T-helper 1 cell treated with Interleukin-12 subunit alpha and Interleukin-12 subunit beta and Interleukin-4 antibody, amounts not matched to agents 30 ng/mL and 1 ng/mL, for 36 hours (primary cell): Measurements from ENCODE around the gene KMT5C. TPM values are rescaled to one million over a fixed set of nuclear protein-coding genes. Genes with fewer than 3 reads are reported as not detected.

Experiments used
- intact Hi-C: fragments of 100-400 bp; cut with micrococcal nuclease; formaldehyde crosslinking; loops from one replicate; pipeline ENCODE4 v1.15.1; 2024
- total RNA-seq: library from RNA; stranded (reverse); gene quantifications from 2 replicates; pipeline ENCODE4 v1.2.3, GENCODE V29; 2022

KMT5C gene
- total RNA-seq, 1 donor from 2014 or later: 15.4 TPM

DNA sequence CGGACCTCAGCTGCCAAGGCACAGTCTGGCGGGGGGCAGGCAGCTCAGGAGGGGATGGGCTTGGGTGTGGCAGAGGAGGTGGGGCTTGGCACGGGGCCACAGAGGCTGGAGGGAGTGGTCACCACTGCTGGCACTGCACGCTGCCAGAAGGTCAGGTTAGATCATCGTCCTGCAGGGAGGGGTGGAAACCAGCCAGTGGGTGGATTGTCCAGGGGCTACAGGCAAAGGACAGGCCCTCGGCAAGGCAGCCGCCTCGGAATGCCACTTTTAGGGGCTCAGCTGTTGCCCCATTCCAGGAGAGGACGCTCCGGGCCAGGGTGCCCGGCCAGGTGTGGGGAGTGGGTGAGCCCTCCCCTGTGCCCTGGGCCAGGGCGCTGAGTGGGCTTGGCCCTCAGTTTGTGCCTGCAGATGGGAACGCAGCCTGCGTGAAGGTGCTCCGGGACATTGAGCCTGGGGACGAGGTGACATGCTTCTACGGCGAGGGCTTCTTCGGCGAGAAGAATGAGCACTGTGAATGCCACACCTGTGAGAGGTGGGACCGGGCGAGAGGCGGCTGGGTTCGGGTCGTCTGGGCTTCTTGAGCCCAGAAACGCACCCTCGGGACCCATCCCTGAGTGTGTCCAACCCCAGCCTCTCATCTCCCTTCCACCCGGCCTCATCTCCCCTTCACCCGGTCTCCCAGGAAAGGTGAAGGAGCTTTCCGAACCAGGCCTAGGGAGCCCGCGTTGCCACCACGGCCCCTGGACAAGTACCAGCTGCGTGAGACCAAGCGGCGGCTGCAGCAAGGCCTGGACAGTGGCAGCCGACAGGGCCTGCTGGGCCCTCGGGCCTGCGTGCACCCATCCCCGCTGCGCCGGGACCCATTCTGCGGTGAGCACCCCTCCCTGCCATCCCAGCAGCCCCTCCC is 6.4 kb downstream of the KMT5C start:
- intact Hi-C loops: no loop called here

- intact Hi-C loops: no loop called here
Measured at GRCh38 chr19:55346725-55347441, 7.2 kb downstream of the KMT5C start.

DNA sequence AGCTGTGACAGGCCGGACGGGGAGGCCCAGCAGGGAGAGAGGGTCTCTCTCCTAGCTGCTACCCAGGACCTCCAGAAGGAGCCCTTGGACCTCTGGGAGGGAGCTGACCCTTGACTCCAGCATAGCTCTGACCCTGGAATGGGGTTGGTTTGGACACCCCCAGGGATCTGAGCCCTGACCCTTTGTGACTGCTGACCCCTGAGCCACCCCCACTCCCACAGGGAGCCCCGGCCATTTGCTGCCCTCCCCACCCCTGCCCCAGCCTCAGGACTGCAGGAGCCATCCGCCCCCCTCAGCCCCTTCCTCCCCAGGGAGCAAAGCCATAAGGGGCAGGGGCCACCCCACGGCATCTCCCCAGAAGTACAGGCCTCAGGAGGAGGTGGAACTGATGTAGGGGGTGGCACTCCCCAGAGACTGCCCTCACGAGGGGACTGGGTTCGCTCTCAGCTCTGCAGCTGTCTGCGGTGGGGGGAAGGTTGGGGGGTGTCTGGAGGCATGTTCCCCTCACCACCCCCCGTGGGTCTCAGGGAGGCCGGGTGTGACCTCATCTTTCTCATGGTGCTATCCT is 7.8 kb downstream of the KMT5C start:
- intact Hi-C loops: no loop called here

DNA sequence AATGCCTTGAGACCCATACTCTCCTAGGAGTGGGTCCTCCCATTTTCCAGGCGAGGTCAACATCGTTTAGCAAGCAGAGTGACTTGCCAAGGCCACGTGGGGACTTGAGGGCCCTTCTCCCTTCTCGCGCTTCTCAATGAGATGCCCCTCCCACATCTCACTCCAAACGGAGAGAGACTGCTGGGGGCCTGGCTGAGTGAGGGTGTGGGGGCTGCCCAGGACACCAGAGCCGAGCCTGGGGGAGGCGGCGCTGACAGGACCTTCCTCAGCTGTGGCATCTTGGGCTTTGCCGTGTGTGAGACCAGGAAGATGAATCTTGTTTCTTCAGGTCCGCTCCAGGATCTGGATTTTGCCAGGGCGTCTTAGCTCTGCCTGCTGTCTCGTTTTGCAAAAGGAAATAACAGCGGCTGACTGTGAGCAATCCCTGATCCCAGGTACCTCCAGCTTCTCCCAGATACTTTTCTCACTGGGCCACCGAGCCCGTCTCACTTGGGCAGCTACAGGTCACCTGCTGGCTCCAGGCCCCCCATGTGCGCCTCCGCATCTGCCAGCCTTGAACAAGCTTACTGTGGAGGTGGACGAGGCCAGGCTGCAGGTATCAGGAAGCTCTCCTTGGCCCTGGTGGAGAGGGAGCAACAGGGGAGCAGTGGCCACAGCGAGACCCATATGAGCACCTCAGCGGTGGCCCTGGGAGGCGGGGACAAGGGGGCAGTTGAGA is 8.8 kb downstream of the KMT5C start:
- intact Hi-C loops: no loop called here

- intact Hi-C loops: loop anchor here (5.0 kb wide), 1 partner anchor 268 kb away; no protein-coding TSS in a partner anchor
Measured at GRCh38 chr19:55350620-55351315, 11.1 kb downstream of the KMT5C start.

DNA sequence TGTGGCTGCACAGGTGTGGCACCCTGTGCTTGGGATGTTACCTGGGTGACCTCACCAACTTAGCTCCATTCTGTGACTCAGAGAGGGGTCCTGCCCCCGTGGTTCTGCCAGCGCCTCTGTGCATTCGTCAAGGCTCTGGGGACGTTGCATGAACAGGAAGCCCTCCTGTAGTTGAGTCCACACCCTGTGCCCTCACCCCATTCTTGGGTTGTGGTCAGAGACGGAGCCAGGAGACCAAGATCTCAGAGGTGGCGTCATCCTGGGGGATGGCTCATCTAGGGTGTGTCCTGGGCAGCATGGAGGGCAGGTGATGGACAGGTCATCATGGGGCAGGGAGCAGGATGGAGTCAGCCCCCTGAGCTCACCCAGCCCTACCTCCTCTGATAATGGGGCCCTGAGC is 12.4 kb downstream of the KMT5C start:
- intact Hi-C loops: loop anchor here (5.0 kb wide), 1 partner anchor 270 kb away; no protein-coding TSS in a partner anchor

DNA sequence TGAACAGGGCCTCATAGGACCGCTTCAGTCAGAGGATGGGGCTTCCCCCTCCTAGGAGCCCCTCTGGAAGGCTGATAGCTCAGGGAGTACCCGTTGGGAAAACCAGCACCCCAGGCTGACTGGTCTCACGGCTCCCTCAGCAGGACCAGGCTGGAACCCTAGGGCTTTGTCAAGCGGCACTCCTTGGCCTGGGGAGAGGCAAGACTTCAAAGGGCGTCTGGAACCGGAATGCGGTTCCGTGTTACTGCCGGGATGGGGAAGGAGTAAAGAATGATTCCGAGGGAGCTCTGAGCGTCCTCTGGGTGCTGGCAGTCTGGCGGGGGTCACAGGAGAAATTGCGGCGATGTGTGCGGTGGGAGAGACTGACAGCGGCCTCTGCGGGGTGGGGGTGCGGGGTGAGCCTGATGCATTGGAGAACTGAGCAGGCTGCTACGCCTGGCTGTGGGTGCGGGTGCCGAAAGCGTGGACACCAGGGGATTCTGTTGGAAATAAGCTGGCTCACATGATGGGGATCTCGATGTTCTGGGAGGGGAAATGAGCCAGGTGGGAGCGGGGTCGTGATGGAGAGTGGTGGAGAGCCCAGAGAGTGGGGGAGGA is 13.0 kb downstream of the KMT5C start:
- intact Hi-C loops: loop anchor here (1.0 to 5.0 kb wide), 2 partner anchors 47 to 270 kb away; no protein-coding TSS in a partner anchor

GRCh38 chr19:55353356-55353802 is 13.7 kb downstream of the KMT5C start:
- intact Hi-C loops: loop anchor here (1.0 to 5.0 kb wide), 2 partner anchors 48 to 271 kb away; no protein-coding TSS in a partner anchor

GRCh38 chr19:55353803-55354697 is 14.4 kb downstream of the KMT5C start:
- intact Hi-C loops: loop anchor here (1.0 to 5.0 kb wide), 6 partner anchors 15 to 272 kb away; partner anchors contain the start of genes HSPBP1, KMT5C and RPL28

DNA sequence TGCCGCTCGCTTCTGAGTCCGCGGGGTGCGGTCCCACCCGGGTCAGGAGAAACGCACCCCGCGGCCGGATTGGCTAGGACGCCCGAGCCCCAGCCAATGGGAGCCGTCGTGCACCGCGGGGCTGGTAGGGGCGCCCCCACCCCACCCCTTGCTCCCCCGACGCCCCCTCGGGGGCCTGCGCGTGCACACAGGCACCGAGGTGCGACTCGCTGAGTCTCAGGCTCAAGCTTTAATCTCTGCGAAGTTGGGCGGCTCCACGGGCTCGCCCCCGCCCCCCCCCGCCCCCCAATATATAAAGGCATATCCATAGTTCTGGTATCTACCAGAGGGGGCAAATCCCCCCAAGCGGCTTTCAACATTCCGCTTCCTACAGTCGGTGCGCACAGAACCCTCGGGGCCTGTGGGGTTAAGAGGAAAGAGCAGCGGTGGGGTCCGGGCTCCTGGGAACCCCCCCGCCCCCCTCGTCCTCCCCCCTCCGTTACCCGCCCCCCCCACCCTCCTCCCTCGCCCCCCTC is 15.1 kb downstream of the KMT5C start, which contains the start of gene COX6B2:
TSS of gene COX6B2 (minus strand) at position 22 of the 515 bp plus-strand sequence. CDS start 198 bp downstream, outside the sequence.
- intact Hi-C loops: loop anchor here (1.0 to 5.0 kb wide), 5 partner anchors 15 to 272 kb away; partner anchors contain the start of genes HSPBP1, KMT5C and RPL28

DNA sequence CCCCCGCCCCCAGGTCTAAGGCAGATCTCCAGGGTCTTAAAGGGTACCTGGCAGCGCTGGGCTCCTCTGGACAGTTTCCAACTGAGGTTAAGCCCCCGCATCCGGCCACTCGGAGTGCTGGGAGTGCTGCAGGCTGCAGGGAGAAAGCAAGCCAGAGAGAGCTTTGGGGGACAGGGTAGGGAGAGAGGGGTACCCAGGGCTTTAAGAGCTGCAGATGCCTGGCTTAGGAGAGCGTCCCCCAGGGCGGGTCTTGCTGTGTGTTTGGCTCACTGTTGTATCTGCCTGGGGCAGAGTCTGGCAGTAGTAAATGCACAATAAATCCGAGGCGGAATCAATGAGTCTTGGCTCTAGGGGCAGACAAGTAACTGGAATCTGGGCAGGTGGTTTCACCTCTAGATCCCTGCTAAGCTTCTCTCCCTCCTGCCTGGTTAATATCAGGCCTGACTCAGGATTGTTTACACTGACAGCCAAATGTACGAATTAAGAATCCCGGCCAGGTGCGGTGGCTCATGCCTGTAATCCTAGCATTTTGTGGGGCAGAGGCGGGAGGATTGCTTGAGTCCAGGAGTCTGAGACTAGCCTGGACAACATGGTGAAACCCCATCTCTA is 15.6 kb downstream of the KMT5C start:
- intact Hi-C loops: no loop called here

DNA sequence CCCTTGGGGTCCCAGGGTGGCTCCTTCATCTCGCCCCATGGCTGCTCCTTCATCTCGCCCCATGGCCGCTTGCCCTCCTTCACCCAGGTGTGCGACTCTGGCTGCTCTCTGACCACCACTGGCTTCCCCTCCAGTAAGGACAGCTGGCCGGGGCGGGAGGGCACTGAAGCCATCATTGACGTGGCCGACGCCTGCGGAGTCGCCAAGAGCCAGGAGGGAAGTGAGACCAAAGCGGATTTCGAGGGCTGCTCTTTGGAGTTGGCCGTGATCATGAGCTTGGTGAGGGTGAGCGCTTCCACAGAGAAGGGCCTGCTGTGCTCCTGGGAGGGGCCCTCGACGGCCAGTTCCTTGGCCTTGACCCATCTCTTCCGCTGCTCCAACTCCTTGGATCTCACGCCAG is 18.8 kb downstream of the KMT5C start:
- intact Hi-C loops: no loop called here

- intact Hi-C loops: no loop called here
Measured at GRCh38 chr19:55358943-55359908, 19.6 kb downstream of the KMT5C start.

- intact Hi-C loops: no loop called here
Measured at GRCh38 chr19:55360902-55361301, 21.2 kb downstream of the KMT5C start.

DNA sequence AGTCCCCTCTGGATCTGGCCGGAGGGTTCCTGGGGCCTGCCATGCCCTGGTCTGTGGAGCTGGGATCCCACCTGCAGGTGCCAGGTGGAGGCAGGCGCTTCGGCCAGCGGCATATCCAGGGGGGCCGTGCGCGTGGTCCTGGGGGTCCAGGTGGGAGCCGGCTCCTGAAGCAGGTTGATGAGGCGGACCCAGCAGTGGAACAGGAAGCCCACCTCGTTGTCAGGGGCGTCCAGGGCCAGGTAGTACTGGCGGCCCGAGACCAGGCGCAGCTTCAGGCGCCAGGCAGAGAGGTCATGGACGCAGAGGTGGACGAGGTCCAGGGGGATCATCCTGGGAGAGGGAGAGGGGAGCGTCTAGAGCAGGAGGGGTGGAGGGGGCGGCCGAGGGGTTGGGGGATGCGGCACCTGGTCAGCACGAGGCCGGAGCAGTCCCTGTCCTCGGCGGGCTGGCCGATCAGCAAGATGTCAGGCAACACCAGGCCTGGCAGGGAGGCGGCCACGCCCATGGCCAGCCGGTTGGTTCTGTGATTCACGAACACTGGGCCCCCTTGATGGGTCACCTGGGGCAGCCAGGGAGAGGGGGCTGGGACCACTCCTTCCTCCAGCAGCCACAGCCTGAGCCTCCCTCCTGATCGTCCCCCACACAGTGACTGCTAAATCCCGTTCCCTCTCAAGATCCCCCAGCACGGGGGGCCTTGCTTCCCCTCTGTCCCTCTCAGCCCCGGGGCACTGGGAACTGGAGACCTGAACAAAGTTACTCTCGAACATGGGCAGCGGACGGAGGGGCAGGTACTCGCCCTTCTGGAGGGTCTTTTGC is 22.7 kb downstream of the KMT5C start:
- intact Hi-C loops: no loop called here
